Prostate gland (tissue), 2 donors: ENCODE measurements around the gene PRSS33. TPM values are rescaled to one million over a fixed set of nuclear protein-coding genes. Genes with fewer than 3 reads are reported as not detected.

Experiments used
- DNase-seq: peaks from one replicate; pipeline ENCODE4 v3.0.0-alpha.2; 2019; ENCODE audit warnings: low spot score
- H3K27ac ChIP-seq, 2 donors: fragments of 200-600 bp; sonication (generic); 2 replicates each; pipeline ENCODE4 v1.5.1; 2017 to 2019
- H3K27me3 ChIP-seq: fragments of 200-600 bp; sonication (generic); replicated peaks from 2 replicates; pipeline ENCODE4 v1.5.1; 2019; ENCODE audit not compliant: insufficient read depth
- H3K36me3 ChIP-seq, 2 donors: fragments of 200-600 bp; sonication (generic); 1 replicate in 1 of 2; 2 replicates in 1 of 2; pipeline versions ENCODE4 v1.5.1 to v1.8.1; 2017 to 2019
- H3K4me1 ChIP-seq: fragments of 200-600 bp; sonication (generic); replicated peaks from 2 replicates; pipeline ENCODE4 v1.5.1; 2019
- H3K4me3 ChIP-seq, 2 donors: fragments of 200-600 bp; sonication (generic); 2 replicates each; pipeline ENCODE4 v1.5.1; 2017 to 2019
- H3K9me3 ChIP-seq: fragments of 200-600 bp; sonication (generic); 2 replicates; pipeline ENCODE4 v1.5.1; 2017
- POLR2A ChIP-seq: fragments of 450-650 bp; IDR thresholded peaks from one replicate; pipeline ENCODE4 v1.6.1; 2016; ENCODE audit warnings: antibody characterized with exemption, mild to moderate bottlenecking
- POLR2AphosphoS5 ChIP-seq: sonication (generic); formaldehyde crosslinking; IDR thresholded peaks from one replicate; pipeline ENCODE4 v1.6.1; 2017; ENCODE audit warnings: antibody characterized with exemption
- WGBS: methylation state at CpG from one replicate; pipeline ENCODE4 v1.1.5; 2018; 5-methylcytosine and 5-hydroxymethylcytosine counted together
- intact Hi-C: fragments of 100-400 bp; cut with DNase I; formaldehyde crosslinking; loops from one replicate; pipeline ENCODE4 v1.14.2; 2022
- total RNA-seq, 2 donors: library from RNA; depleted of rRNA; stranded (reverse); fragments of >200 nt; gene quantifications; one replicate each; pipeline ENCODE4 v1.1.0, GENCODE V29; 2016
- TF ChIP-seq, protein P1 (sequence below), 4 experiments: fragments of 200-600 bp in 2 of 4; fragments of 450-650 bp in 2 of 4; sonication (generic) in 2 of 4; IDR thresholded peaks; 1 replicate in 3 of 4; 2 replicates in 1 of 4; pipeline ENCODE4 v1.5.1; 2016 to 2019; ENCODE audit warnings: antibody characterized with exemption in 4 of 4, mild to moderate bottlenecking in 2 of 4, moderate library complexity in 2 of 4

PRSS33 gene
- total RNA-seq, 2 donors from 2014 or later = not detected

DNA sequence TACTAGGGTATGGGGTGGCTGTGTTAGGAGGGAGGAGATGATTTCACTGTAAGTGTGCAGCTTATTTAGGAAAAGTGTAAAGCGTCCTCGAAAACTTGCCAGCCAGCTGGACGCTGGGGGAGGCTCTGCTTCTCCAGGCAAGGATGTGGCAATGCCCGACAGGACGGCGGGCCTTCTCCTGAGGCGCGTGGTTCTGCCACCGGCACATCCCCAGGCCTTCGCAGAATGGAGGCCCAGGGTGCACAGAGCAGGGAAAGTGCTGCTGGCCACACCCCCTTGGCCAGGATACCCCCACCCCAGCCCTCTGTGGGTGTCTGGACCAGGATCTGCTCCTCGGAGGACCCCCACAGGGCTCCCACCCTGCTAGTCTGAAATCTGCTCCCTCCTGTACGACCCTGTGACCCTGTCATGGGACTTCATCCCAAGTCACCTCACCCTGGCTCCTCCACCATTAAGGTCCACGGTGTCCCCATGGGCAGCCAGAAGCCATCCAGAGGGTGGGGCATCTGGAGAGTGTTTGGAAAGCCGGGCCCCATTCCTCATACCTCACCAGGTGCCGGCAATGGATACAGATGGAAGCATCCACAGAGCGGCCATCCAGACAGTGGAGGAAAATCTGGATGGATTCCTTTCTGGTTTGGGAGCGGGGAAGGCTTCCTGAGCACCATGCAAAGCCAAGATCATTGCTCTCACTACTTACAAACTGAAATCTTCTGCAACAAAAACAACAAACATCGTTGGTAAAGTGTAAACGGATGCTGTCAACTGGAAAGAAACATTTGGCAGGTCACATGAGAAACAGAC is 44.2 kb downstream of the PRSS33 start:
- TF ChIP-seq POLR2A (no peak), POLR2AphosphoS5 (no peak)
- TF ChIP-seq, protein P1, sequence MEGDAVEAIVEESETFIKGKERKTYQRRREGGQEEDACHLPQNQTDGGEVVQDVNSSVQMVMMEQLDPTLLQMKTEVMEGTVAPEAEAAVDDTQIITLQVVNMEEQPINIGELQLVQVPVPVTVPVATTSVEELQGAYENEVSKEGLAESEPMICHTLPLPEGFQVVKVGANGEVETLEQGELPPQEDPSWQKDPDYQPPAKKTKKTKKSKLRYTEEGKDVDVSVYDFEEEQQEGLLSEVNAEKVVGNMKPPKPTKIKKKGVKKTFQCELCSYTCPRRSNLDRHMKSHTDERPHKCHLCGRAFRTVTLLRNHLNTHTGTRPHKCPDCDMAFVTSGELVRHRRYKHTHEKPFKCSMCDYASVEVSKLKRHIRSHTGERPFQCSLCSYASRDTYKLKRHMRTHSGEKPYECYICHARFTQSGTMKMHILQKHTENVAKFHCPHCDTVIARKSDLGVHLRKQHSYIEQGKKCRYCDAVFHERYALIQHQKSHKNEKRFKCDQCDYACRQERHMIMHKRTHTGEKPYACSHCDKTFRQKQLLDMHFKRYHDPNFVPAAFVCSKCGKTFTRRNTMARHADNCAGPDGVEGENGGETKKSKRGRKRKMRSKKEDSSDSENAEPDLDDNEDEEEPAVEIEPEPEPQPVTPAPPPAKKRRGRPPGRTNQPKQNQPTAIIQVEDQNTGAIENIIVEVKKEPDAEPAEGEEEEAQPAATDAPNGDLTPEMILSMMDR (IDR thresholded peaks at IDR 0.05) = no peak
- H3K4me1 ChIP-seq = no peaks in the 10 kb centered on the region
- H3K36me3 ChIP-seq = no peaks in the 10 kb centered on the region
- no peaks in the 10 kb centered on the region for H3K9me3 ChIP-seq
- no peak for DNase-seq
- intact Hi-C loops = no loop called here
- H3K27me3 ChIP-seq = no peaks in the 10 kb centered on the region
- no peak overlapping the region for H3K4me3 ChIP-seq
- WGBS = 89% methylated on average over 19 of the region's 19 CpGs
- H3K27ac ChIP-seq = no peak overlapping the region

DNA sequence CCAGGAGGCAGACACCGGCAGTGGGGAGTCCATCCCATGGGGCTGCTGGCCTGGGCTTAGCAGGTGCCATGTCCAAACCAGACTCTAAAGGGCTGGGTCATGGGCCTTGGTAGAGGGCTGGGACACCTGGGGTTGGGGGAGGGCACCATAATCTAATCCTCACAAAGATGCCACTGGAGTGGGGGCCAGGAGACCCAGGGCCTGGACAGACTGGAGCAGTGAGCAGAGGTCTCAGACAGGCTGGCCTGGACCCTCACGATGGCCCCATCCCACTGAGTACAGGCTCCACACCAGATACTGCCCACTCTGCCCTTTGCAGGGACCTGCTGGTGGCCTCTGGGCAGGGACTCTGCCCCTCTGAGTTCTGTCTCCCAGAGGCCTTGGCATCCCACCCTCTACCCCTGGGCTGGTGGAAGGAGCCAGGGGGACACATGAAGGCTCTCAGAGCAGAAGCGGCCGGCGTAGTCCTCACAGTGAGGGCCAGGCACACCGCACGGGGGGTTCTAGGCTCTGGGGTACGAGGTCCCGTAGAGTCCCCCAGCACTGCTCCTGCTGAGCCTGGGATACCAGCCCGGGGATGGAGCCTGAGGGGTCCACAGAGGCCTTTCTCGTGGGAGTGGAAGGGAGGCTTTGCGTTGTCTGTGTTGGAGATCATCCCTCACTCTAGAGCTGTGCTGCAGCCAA is 44.9 kb downstream of the PRSS33 start:
- WGBS = 96% methylated on average over 12 of the region's 12 CpGs
- H3K9me3 ChIP-seq = no peaks in the 10 kb centered on the region
- H3K27ac ChIP-seq = no peak overlapping the region
- H3K4me1 ChIP-seq = no peaks in the 10 kb centered on the region
- TF ChIP-seq, protein P1 (IDR thresholded peaks at IDR 0.05) = no peak
- no peak for TF ChIP-seq POLR2A
- TF ChIP-seq POLR2AphosphoS5 = no peak
- no peaks in the 10 kb centered on the region for H3K36me3 ChIP-seq
- DNase-seq = no peak
- H3K27me3 ChIP-seq = no peaks in the 10 kb centered on the region
- intact Hi-C loops = no loop called here
- H3K4me3 ChIP-seq = no peak overlapping the region

DNA sequence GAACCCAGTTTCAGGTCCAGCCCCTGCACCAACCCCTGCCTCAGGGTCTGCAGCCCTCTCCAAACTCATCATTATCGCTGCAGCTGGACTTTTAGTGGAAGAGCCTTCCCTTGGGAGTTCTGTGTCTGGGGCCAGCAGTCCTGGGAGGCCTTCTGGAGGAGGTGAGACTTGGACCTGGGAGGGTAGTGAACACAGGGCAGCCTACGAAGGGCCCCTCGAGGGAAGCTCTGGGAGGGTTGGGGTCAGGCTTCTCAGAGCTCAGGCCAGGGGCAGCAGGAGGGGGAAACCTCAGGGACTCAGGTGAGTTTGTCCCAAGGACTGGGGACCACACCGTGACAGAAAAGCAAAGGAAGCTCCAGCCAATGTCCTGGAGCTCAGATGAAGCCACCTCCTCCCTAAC is 46.2 kb downstream of the PRSS33 start:
- intact Hi-C loops = no loop called here
- no peak for TF ChIP-seq POLR2AphosphoS5
- TF ChIP-seq, protein P1 (IDR thresholded peaks at IDR 0.05) = no peak
- no peak for TF ChIP-seq POLR2A
- no peaks in the 10 kb centered on the region for H3K4me1 ChIP-seq
- H3K36me3 ChIP-seq = no peaks in the 10 kb centered on the region
- H3K27ac ChIP-seq = no peak overlapping the region
- 91% methylated on average over 4 of the region's 4 CpGs for WGBS
- H3K9me3 ChIP-seq = no peaks in the 10 kb centered on the region
- no peaks in the 10 kb centered on the region for H3K27me3 ChIP-seq
- no peak overlapping the region for H3K4me3 ChIP-seq
- DNase-seq = no peak

DNA sequence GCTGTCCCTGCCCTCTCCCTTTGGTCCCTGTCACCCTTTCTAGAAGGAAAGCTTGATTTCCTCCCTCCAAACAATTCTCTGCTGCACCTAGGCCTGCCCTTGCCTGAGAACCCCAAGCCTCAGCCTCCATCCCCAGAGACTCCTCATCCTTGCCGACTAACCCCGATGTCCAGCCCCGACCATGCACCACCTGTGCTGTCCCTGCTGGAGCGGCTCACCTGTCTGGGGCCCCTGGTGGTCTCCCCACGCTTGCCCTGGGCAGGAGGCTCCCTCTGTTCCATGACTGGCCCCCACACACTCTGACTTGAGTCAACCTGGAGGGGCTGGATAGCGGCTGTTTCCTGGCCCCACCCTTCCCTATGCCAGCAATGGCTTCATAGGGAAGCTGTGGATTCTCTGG is 46.9 kb downstream of the PRSS33 start:
- intact Hi-C loops = no loop called here
- Histone ChIP-seq H3K27me3 (no peaks in the 10 kb centered on the region), H3K4me3 (no peak overlapping the region), H3K27ac (no peak overlapping the region), H3K4me1 (no peaks in the 10 kb centered on the region), H3K9me3 (no peaks in the 10 kb centered on the region), H3K36me3 (no peaks in the 10 kb centered on the region)
- 93% methylated on average over 6 of the region's 6 CpGs for WGBS
- no peak for DNase-seq
- no peak for TF ChIP-seq POLR2A
- TF ChIP-seq, protein P1 (IDR thresholded peaks at IDR 0.05) = no peak
- TF ChIP-seq POLR2AphosphoS5 = no peak
